B cell (primary cell): ENCODE data around the gene DOCK6.

Experiments used
- CTCF ChIP-seq: fragments of 200-600 bp; IDR thresholded peaks from one replicate; pipeline ENCODE4 v1.8.0; 2022; ENCODE audit warnings: antibody characterized with exemption, mild to moderate bottlenecking
- EZH2 ChIP-seq: IDR thresholded peaks from 2 replicates; pipeline ENCODE4 v1.6.1; 2012; ENCODE audit warnings: borderline replicate concordance, low read depth, mild to moderate bottlenecking, moderate library complexity, low read length; ENCODE audit not compliant: insufficient read depth, poor library complexity, severe bottlenecking

- TF ChIP-seq CTCF: no peak
- TF ChIP-seq EZH2: no peak
Measured at GRCh38 chr19:11278670-11279069, 16.3 kb upstream of the DOCK6 start.
